Daoy (cell line): Measurements from ENCODE around the gene PSD4. TPM values are rescaled to one million over a fixed set of nuclear protein-coding genes. Genes with fewer than 3 reads are reported as not detected.
"Not testable (repeated sequence)": the region's sequence is repeated elsewhere in the genome, so short reads cannot be mapped to it uniquely, and the experiment has no call there.

Experiments
- DNase-seq: peaks from one replicate; pipeline ENCODE4 v3.0.0-alpha.2; 2015; ENCODE audit warnings: low read depth
- total RNA-seq: library from RNA; depleted of rRNA; stranded (reverse); fragments of >200 nt; shearing (Covaris generic); gene quantifications from 2 replicates; pipeline ENCODE4 v1.2.3, GENCODE V29; 2014

Gene PSD4
- total RNA-seq, 1 experiment from 2014 or later, result 7.5 TPM

DNA sequence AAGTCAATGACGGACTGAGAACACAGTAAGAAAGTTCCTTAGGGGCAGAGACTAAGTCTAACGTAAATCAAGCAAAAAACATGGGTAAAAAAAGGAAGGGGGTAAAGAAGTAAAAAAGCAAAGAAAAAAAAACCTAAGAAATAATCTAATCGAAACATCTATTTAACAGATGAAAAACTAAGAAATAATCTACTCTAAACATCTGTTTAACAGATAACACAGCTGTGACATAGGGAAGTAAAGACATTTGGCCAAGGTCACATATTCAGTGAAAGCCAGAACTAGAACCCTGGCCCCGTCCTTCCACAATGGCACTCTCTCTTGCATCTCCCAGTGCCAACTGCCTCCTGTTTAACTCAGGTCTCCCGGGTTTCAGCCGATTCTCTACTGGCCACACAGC is 48.1 kb downstream of the PSD4 start:
- no peak for DNase-seq

DNA sequence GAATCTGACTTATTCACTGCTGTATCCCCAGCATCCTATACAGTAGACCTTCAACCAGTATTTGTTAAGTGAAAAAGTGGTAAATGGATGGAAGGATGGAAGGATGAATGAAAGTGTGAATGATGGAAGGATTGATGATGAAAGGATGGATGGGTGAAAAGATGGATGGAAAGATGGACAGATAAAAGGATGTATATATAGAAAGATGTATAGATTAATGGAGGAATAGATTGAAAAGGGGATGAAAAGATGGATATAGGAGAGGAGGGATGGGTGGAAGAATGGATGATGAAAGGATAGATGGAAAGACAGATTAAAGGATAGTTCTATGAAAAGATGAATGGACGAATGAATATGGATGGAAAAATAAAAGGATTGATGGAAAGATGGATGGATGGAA is 50.0 kb downstream of the PSD4 start:
- no peak for DNase-seq

DNA sequence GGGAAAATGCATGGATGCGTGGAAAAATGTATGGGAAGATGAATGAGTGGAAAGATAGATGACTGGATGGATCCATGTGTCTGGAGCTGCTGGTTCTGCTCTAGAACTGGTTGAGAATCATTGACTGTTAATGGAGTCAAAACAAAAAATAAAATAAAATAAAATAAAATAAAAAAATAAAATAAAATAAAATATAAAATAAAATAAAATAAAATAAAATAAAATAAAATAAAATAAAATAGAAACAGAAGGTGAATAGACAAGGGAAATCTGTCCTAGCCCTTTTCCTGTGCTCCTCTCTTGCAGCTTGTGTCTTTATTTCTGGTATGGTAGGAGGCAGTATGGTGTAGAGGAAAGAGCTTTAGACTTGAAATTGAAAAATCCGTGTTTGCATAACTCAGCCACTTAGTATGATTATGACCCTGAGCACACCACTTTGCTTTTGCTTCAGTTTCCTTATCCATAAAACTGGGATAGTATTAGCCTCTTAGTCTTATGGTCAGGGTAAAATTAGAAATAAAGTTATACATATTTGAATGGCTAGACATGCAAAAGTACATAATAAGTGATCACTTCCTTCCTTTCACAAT is 51.0 kb downstream of the PSD4 start:
- DNase-seq, result no peak

GRCh38 chr2:113225263-113226259 is 51.8 kb downstream of the PSD4 start:
- DNase-seq, result peak; percentile 71

DNA sequence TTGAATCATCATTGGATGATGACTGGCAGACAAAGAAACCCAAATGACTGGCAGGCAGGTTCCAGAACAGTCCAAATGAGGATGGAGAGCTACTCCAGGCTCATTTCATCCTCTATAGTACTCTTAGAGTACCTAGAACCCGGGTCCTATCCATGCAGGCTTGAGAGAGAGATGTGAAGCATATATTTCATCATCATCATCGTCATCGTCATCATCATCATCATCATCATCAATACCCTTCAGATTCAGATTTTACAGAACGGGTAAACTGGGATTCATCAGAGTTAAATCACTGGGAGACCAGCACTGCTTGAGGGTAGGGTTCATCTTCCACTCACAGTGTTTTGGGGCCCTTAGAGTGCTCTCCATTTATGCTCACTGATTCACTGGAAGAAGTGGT is 52.7 kb downstream of the PSD4 start:
- no peak for DNase-seq

- DNase-seq, result no peak
Observed at GRCh38 chr2:113227290-113227689, 53.5 kb downstream of the PSD4 start.

GRCh38 chr2:113227698-113228097 is 53.9 kb downstream of the PSD4 start:
- no peak for DNase-seq

- no peak for DNase-seq
Observed at GRCh38 chr2:113228351-113228750, 54.6 kb downstream of the PSD4 start.

DNA sequence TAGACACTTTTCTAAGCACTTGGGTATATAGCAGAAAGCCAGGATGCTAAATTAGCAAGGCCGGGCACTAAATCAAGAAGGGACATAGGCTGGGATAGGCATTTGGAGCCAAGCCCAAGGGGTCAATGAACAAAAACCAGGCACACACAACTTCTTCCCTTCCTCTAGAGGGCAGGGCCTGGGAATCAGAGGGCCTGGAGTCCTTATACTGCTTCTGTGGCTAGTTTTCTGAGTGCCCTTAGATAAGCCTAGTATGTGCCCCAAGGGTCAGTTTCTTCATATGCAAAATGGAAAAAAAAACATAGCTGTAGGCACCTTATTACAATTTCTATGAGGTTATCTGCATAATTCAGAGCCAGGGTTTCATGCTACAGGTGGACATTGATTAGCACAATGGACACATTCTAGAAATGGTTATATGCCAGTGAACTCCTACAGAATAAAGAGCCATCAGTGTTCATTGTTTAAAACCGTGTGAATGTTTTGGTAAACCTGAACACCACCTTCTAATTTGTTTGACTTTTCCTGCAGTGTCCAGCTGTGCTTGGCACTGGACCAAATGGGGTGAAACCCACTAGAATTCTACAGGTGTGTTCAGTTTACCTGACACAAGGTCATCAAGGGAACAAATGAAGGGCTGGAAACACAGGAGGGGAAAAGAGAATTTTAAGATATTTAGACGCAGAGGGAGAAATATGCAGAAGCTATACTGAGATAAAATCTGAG is 55.4 kb downstream of the PSD4 start:
- no peak for DNase-seq

DNA sequence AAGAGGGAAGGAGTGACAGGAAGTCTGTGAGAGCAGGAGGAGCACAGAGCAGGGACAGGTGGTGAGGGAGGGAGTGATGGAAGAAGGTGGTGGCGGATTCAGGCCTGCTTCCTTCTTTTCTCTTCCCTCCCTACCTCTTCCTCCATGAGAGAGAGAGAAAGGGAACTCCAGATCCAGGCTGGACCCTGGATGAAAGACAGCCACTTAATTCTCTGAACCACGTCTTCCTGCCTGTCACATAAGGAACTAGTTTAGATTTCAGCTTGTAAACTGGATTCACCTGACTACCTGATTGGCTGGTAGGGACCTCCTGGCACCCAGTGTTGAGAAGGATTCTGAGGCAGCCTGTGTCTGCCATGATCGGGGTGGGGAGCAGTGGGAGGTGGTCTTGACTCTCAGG is 56.0 kb downstream of the PSD4 start:
- no peak for DNase-seq

DNA sequence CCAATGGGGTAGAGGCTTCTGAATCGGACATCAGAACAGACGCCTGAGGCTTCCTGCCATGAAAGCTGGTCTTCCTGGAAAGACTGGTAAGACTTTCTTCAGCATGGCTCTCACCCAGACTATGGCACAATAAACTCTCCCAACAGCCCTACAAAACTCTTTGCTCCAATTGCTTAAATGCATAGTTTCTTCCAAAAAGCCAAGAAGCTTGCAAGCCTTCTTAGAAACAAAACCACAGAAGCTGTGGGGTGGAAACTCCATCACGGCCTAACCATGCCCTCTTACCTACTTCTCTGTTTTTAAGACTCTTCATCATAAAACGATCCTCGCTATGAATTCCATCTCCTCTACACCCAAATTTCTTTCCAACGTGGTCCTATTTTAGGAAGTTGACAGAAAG is 56.8 kb downstream of the PSD4 start:
- no peak for DNase-seq

DNA sequence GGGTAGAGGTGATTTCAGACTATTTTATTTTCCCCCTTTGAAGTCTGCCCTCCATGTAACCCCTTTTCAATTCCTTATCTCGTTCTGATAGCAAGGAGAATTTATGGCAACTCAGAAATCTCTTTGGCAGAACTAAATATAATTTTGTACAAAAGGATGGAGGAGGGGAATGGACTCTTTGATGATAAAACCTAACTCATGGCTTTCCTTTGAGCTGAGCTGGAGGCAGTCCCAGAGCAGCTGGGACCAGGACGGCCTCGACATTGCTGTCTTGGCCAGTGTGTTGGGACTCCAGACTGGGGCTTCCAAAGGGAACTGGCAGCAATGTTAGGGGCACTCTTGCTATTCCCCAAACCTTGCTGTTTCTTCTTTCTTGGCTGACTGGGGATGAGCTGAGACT is 57.3 kb downstream of the PSD4 start:
- no peak for DNase-seq

GRCh38 chr2:113232123-113232522 is 58.4 kb downstream of the PSD4 start:
- no peak for DNase-seq

- no peak for DNase-seq
Observed at GRCh38 chr2:113232740-113233139, 59.0 kb downstream of the PSD4 start.

DNA sequence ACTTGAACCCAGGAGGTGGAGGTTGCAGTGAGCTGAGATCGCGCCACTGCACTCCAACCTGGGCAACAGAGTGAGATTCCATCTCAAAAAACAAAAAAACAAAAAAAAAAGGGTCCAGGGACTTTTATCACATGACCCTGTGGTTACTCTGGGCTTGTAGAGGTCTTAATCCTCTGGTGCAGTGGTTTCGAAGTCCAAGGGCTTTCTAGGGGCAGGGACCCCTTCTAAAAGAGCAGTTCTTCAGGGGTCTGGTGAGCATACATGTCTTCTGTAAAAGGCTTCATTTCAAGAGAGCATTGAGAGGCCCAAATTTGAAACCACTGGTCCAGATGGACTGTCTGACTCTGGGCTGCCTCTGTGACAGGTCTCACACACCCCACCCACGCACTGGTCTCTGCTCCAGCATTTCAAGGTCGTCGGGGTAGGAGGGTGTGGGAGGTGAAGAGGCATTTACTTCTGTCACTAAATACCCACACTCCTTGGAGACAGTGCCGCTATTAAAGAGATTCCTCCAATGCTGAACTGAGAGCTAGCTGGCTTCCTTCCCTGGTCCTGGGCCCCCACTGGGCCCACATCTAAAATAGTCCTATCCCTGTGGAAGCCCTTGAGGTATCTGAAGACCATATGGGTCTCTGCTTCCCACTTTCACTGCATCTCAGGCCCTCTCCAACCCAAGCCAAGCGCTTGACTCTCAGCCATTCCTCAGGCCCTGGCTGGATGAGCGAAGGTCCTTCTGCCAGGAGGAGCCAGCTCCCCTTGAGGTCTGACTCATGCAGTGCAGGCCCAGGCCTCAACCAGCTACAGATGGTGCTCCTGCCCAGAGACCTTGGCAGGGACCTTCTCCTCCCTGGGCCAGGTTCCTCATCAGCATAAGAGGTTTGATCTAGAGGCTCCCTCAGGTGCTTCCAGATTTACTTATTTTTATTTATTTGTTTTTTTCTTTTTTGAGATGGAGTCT is 60.1 kb downstream of the PSD4 start:
- peak; percentile 42 for DNase-seq

GRCh38 chr2:113234721-113235346 is 61.1 kb downstream of the PSD4 start:
- no peak for DNase-seq

GRCh38 chr2:113235347-113236226 is 61.8 kb downstream of the PSD4 start:
- not testable (repeated sequence) for DNase-seq

- no peak for DNase-seq
Observed at GRCh38 chr2:113236367-113237159, 62.8 kb downstream of the PSD4 start.

DNA sequence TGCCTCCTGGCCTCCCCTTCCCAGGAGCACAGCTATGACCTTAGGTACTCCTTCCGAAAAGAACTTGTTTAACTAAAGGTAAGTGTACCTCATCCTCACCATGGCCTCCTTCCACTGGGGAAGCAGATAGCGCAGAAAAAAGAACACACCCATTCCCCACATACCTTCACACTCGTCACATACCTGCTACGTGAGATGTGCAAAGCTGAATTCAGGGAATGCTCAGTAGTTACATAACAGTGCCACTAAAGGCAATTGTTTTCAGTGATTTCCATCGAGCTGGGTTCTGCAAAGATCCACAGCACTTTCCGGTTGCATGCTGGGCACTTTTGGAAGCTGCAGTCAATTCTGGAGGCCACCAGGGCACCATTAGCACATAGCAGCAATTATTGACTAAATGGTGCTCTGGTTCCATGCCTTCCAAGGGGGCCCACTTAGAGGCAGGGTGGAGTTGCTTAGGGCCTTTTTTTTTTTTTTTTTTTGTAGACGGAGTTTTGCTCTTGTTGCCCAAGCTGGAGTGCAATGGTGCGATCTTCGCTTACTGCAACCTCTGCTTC is 63.9 kb downstream of the PSD4 start:
- DNase-seq, result no peak
